ENCODE results near the gene NDUFAF7. TPM values are rescaled to one million over a fixed set of nuclear protein-coding genes. Genes with fewer than 3 reads are reported as not detected.
"Not testable (repeated sequence)": the region's sequence is repeated elsewhere in the genome, so short reads cannot be mapped to it uniquely, and the experiment has no call there.

Gene NDUFAF7
- total RNA-seq, 1 donor from 2014 or later, result 20.2 TPM

- intact Hi-C loops (cut with micrococcal nuclease), result loop anchor here (5.0 kb wide), 1 partner anchor 115 kb away; no protein-coding TSS in a partner anchor
Measured at GRCh38 chr2:37281916-37282315, 50.5 kb downstream of the NDUFAF7 start.

GRCh38 chr2:37282746-37283145, 51.3 kb downstream of the NDUFAF7 start:
- intact Hi-C loops (cut with micrococcal nuclease), result loop anchor here (5.0 kb wide), 1 partner anchor 115 kb away; no protein-coding TSS in a partner anchor

- intact Hi-C loops (cut with micrococcal nuclease), result loop anchor here (5.0 kb wide), 1 partner anchor 116 kb away; no protein-coding TSS in a partner anchor
Measured at GRCh38 chr2:37283207-37283606, 51.7 kb downstream of the NDUFAF7 start.

- intact Hi-C loops (cut with micrococcal nuclease), result loop anchor here (5.0 kb wide), 1 partner anchor 117 kb away; no protein-coding TSS in a partner anchor
Measured at GRCh38 chr2:37284381-37284780, 52.9 kb downstream of the NDUFAF7 start.

GRCh38 chr2:37287966-37288365, 56.5 kb downstream of the NDUFAF7 start:
- intact Hi-C loops (cut with micrococcal nuclease), result no loop called here

- intact Hi-C loops (cut with micrococcal nuclease), result no loop called here
Measured at GRCh38 chr2:37291680-37292079, 60.2 kb downstream of the NDUFAF7 start.

GRCh38 chr2:37294858-37295257, 63.4 kb downstream of the NDUFAF7 start:
- intact Hi-C loops (cut with micrococcal nuclease), result not testable (repeated sequence)

GRCh38 chr2:37295469-37296073, 64.1 kb downstream of the NDUFAF7 start:
- intact Hi-C loops (cut with micrococcal nuclease), result no loop called here

- intact Hi-C loops (cut with micrococcal nuclease), result no loop called here
Measured at GRCh38 chr2:37297632-37298031, 66.2 kb downstream of the NDUFAF7 start.

Other genes starting within 250 kb of the NDUFAF7 start
- 22.1 and 23.4 TPM in 2 replicates for gene HEATR5B, start 147.3 kb upstream of the NDUFAF7 start, total RNA-seq
- gene GPATCH11, start 147.1 kb upstream of the NDUFAF7 start, total RNA-seq, result 13.0 and 15.7 TPM in 2 replicates
- gene EIF2AK2, start 74.7 kb upstream of the NDUFAF7 start, total RNA-seq, result 56.5 and 59.0 TPM in 2 replicates
- gene SULT6B1, start 43.0 kb upstream of the NDUFAF7 start, total RNA-seq, result not detected in 2 replicates
- gene CEBPZOS, start 35.2 kb upstream of the NDUFAF7 start, total RNA-seq, result 34.9 and 38.9 TPM in 2 replicates
- 44.3 and 49.9 TPM in 2 replicates for gene CEBPZ, start 62 bp upstream of the NDUFAF7 start, total RNA-seq
- 11.1 TPM in 2 replicates for gene PRKD3, start 93.2 kb downstream of the NDUFAF7 start, total RNA-seq
- gene QPCT, start 113.0 kb downstream of the NDUFAF7 start, total RNA-seq, result 0.18 TPM in 1 of 2 replicates, not detected in the other